Neural cell (in vitro differentiated cells): ENCODE results near the gene RGS1. TPM values are rescaled to one million over a fixed set of nuclear protein-coding genes. Genes with fewer than 3 reads are reported as not detected.

Experiments used
- H2AFZ ChIP-seq: fragments of 200-600, 300-800 bp; sonication (generic), shearing (Covaris generic); 2 replicates; pipeline ENCODE4 v1.6.0; 2014; ENCODE audit warnings: low read depth, mild to moderate bottlenecking, antibody characterized with exemption, low read length, moderate library complexity
- H3F3A ChIP-seq: fragments of 200-600 bp; shearing (Covaris generic); 2 replicates; pipeline ENCODE4 v1.6.1; 2016; ENCODE audit warnings: mild to moderate bottlenecking, moderate library complexity, mixed read lengths, antibody characterized with exemption, low read length; ENCODE audit not compliant: insufficient read depth, poor library complexity, severe bottlenecking
- H3K27ac ChIP-seq: fragments of 200-600, 300-800 bp; sonication (generic), shearing (Covaris generic); 2 replicates; pipeline ENCODE4 v1.5.1; 2014; ENCODE audit warnings: mild to moderate bottlenecking, low read length, moderate library complexity
- H3K27me3 ChIP-seq: fragments of 300-800, 200-600 bp; sonication (generic), shearing (Covaris generic); 2 replicates; pipeline ENCODE4 v1.6.0; 2014; ENCODE audit warnings: mild to moderate bottlenecking, low read depth, low read length, moderate library complexity; ENCODE audit not compliant: insufficient read depth
- H3K36me3 ChIP-seq: fragments of 300-800, 200-600 bp; sonication (generic), shearing (Covaris generic); 2 replicates; pipeline ENCODE4 v1.5.1; 2014; ENCODE audit warnings: mild to moderate bottlenecking, antibody characterized with exemption, low read length, moderate library complexity; ENCODE audit not compliant: insufficient read depth
- H3K4me2 ChIP-seq: fragments of 300-800, 200-600 bp; sonication (generic), shearing (Covaris generic); 2 replicates; pipeline ENCODE4 v1.6.0; 2014; ENCODE audit warnings: mild to moderate bottlenecking, low read length
- H3K4me3 ChIP-seq: fragments of 300-800, 200-600 bp; sonication (generic), shearing (Covaris generic); 2 replicates; pipeline ENCODE4 v1.5.1; 2014; ENCODE audit warnings: mild to moderate bottlenecking, low read length, moderate library complexity
- H3K79me2 ChIP-seq: fragments of 200-600 bp; shearing (Covaris generic); replicated peaks from 2 replicates; pipeline ENCODE4 v1.6.0; 2014; ENCODE audit warnings: mild to moderate bottlenecking, low read length, moderate library complexity; ENCODE audit not compliant: insufficient read depth
- H3K9ac ChIP-seq: fragments of 300-800, 200-600 bp; sonication (generic), shearing (Covaris generic); 2 replicates; pipeline ENCODE4 v1.6.1; 2016; ENCODE audit warnings: mild to moderate bottlenecking, low read length, mixed read lengths
- H3K9me2 ChIP-seq: fragments of 200-600 bp; shearing (Covaris generic); 2 replicates; pipeline ENCODE4 v1.6.1; 2016; ENCODE audit warnings: mild to moderate bottlenecking, low read length, mixed read lengths; ENCODE audit not compliant: insufficient read depth
- H3K9me3 ChIP-seq: fragments of 200-600, 300-800 bp; sonication (generic), shearing (Covaris generic); 2 replicates; pipeline ENCODE4 v1.6.1; 2016; ENCODE audit warnings: mild to moderate bottlenecking, mixed run types, low read length, moderate library complexity, mixed read lengths
- H4K20me1 ChIP-seq: fragments of 200-600 bp; shearing (Covaris generic); 2 replicates; pipeline ENCODE4 v1.6.1; 2016; ENCODE audit warnings: mild to moderate bottlenecking, mixed run types; ENCODE audit not compliant: insufficient read depth
- CTCF ChIP-seq: fragments of 450-650 bp; IDR thresholded peaks from 2 replicates; pipeline ENCODE4 v1.5.1; 2014; ENCODE audit warnings: antibody characterized with exemption, mild to moderate bottlenecking, moderate library complexity; ENCODE audit not compliant: poor library complexity, severe bottlenecking
- EP300 ChIP-seq: fragments of 450-650 bp; conservative IDR thresholded peaks from 2 replicates; pipeline ENCODE4 v1.6.1; 2014; ENCODE audit warnings: antibody characterized with exemption, mild to moderate bottlenecking, moderate library complexity; ENCODE audit not compliant: poor library complexity, severe bottlenecking
- EZH2 ChIP-seq: fragments of 200-600, 300-800 bp; shearing (Covaris generic), sonication (generic); IDR thresholded peaks from 2 replicates; pipeline ENCODE4 v1.6.1; 2014; ENCODE audit warnings: antibody characterized with exemption, low read length, borderline replicate concordance, mild to moderate bottlenecking; ENCODE audit not compliant: insufficient read depth, poor library complexity, severe bottlenecking
- MXI1 ChIP-seq: fragments of 450-650 bp; conservative IDR thresholded peaks from 2 replicates; pipeline ENCODE4 v1.6.1; 2014; ENCODE audit warnings: antibody characterized with exemption, mild to moderate bottlenecking; ENCODE audit not compliant: poor library complexity, severe bottlenecking
- POLR2AphosphoS5 ChIP-seq: IDR thresholded peaks from 2 replicates; pipeline ENCODE4 v1.6.1; 2012
- RAD21 ChIP-seq: fragments of 450-650 bp; conservative IDR thresholded peaks from 2 replicates; pipeline ENCODE4 v1.6.1; 2014; ENCODE audit warnings: antibody characterized with exemption, mild to moderate bottlenecking, moderate library complexity
- REST ChIP-seq: IDR thresholded peaks from 2 replicates; pipeline ENCODE4 v1.6.1; 2012; ENCODE audit warnings: borderline replicate concordance
- SMC3 ChIP-seq: fragments of 450-650 bp; conservative IDR thresholded peaks from 2 replicates; pipeline ENCODE4 v1.6.1; 2014; ENCODE audit warnings: antibody characterized with exemption, mild to moderate bottlenecking, moderate library complexity; ENCODE audit not compliant: poor library complexity
- TAF1 ChIP-seq: IDR thresholded peaks from 2 replicates; pipeline ENCODE4 v1.6.1; 2012; ENCODE audit warnings: low read depth
- polyA plus RNA-seq: library from polyadenylated mRNA; depleted of rRNA; stranded (reverse); fragments of >200 nt; gene quantifications from 2 replicates; pipeline ENCODE4 v1.2.3, GENCODE V29; 2014

The RGS1 gene
- polyA plus RNA-seq, 1 donor from 2014 or later = not detected

GRCh38 chr1:192578144-192578909 is 2.8 kb downstream of the RGS1 start:
- no peak for TF ChIP-seq TAF1
- TF ChIP-seq REST = no peak
- TF ChIP-seq MXI1 = no peak
- no peak for TF ChIP-seq SMC3
- no peak for TF ChIP-seq POLR2AphosphoS5
- no peak for TF ChIP-seq EP300
- no peak for TF ChIP-seq EZH2
- no peak for TF ChIP-seq CTCF
- TF ChIP-seq RAD21 = no peak
- H3K9me2 ChIP-seq = no peaks in the 10 kb centered on the region
- H3K36me3 ChIP-seq = no peaks in the 10 kb centered on the region
- no peak overlapping the region for H3K27ac ChIP-seq
- H4K20me1 ChIP-seq = no peaks in the 10 kb centered on the region
- H3K4me2 ChIP-seq = no peak overlapping the region
- H3K9me3 ChIP-seq = no peaks in the 10 kb centered on the region
- no peak overlapping the region for H2AFZ ChIP-seq
- no peaks in the 10 kb centered on the region for H3F3A ChIP-seq
- no peak overlapping the region for H3K4me3 ChIP-seq
- H3K27me3 ChIP-seq = no peaks in the 10 kb centered on the region
- H3K9ac ChIP-seq = no peak overlapping the region
- no peaks in the 10 kb centered on the region for H3K79me2 ChIP-seq

- Histone ChIP-seq H3K79me2 (no peaks in the 10 kb centered on the region), H3K9me2 (no peaks in the 10 kb centered on the region), H3F3A (no peaks in the 10 kb centered on the region), H3K4me2 (no peak overlapping the region), H3K4me3 (no peak overlapping the region), H3K27ac (no peak overlapping the region), H4K20me1 (no peaks in the 10 kb centered on the region), H2AFZ (no peak overlapping the region), H3K36me3 (no peaks in the 10 kb centered on the region), H3K9ac (no peak overlapping the region), H3K27me3 (no peaks in the 10 kb centered on the region), H3K9me3 (no peaks in the 10 kb centered on the region)
- TF ChIP-seq MXI1 (no peak), EP300 (no peak), CTCF (no peak), RAD21 (no peak), REST (no peak), SMC3 (no peak), TAF1 (no peak), POLR2AphosphoS5 (no peak), EZH2 (no peak)
Measured at GRCh38 chr1:192579010-192579738, 3.6 kb downstream of the RGS1 start.
